Liver (tissue), 9 donors: ENCODE results near the gene GSC. TPM values are rescaled to one million over a fixed set of nuclear protein-coding genes. Genes with fewer than 3 reads are reported as not detected.

Experiments used
- DNase-seq: peaks from one replicate; pipeline ENCODE4 v3.0.0-alpha.2; 2017; ENCODE audit warnings: low spot score
- H3K27ac ChIP-seq, 2 donors: one replicate each; pipeline ENCODE4 v1.7.0; 2013; ENCODE audit warnings: inconsistent platforms in 2 of 2, low read length in 2 of 2, control low read depth in 1 of 2, low read depth in 1 of 2, mild to moderate bottlenecking in 1 of 2
- H3K27me3 ChIP-seq, 4 donors: one replicate each; pipeline versions ENCODE4 v1.6.1 to v1.7.0; 2013; ENCODE audit warnings: low read length in 3 of 4, inconsistent platforms in 1 of 4, mild to moderate bottlenecking in 1 of 4, moderate library complexity in 1 of 4; ENCODE audit not compliant: control insufficient read depth in 4 of 4, insufficient read depth in 4 of 4
- H3K36me3 ChIP-seq, 4 donors: one replicate each; pipeline versions ENCODE4 v1.6.1 to v1.7.0; 2013; ENCODE audit warnings: low read length in 3 of 4, mild to moderate bottlenecking in 3 of 4, low read depth in 1 of 4, moderate library complexity in 1 of 4; ENCODE audit not compliant: control insufficient read depth in 4 of 4, insufficient read depth in 3 of 4
- H3K4me1 ChIP-seq, 4 donors: one replicate each; pipeline versions ENCODE4 v1.6.1 to v1.7.0; 2013; ENCODE audit warnings: low read length in 3 of 4, mild to moderate bottlenecking in 3 of 4, moderate library complexity in 1 of 4; ENCODE audit not compliant: control insufficient read depth in 4 of 4, insufficient read depth in 4 of 4
- H3K4me3 ChIP-seq, 3 donors: one replicate each; pipeline versions ENCODE4 v1.6.1 to v1.7.0; 2013; ENCODE audit warnings: low read length in 3 of 3, control low read depth in 1 of 3, low read depth in 1 of 3, mild to moderate bottlenecking in 1 of 3
- H3K9ac ChIP-seq, 2 donors: one replicate each; pipeline ENCODE4 v1.7.0; 2013; ENCODE audit warnings: low read length in 2 of 2, mild to moderate bottlenecking in 2 of 2, moderate library complexity in 2 of 2, control low read depth in 1 of 2, low read depth in 1 of 2
- H3K9me3 ChIP-seq, 4 donors: one replicate each; pipeline versions ENCODE4 v1.6.1 to v1.7.0; 2013; ENCODE audit warnings: low read length in 3 of 4; ENCODE audit not compliant: control insufficient read depth in 4 of 4
- ATF3 ChIP-seq: IDR thresholded peaks from 2 replicates; pipeline ENCODE4 v1.6.1; 2016; ENCODE audit warnings: antibody characterized with exemption
- CTCF ChIP-seq: fragments of 150-350 bp; IDR thresholded peaks from 2 replicates; pipeline ENCODE4 v1.5.1; 2017; ENCODE audit warnings: improper control_type of control experiment, low read depth, low read length; ENCODE audit not compliant: missing input control
- EGR1 ChIP-seq, 2 donors: IDR thresholded peaks; 2 replicates each; pipeline ENCODE4 v1.6.1; 2016 to 2018; ENCODE audit warnings: antibody characterized with exemption in 2 of 2, low read depth in 2 of 2
- FOXA1 ChIP-seq: IDR thresholded peaks from 2 replicates; pipeline ENCODE4 v1.6.1; 2016; ENCODE audit warnings: antibody characterized with exemption
- FOXA2 ChIP-seq: IDR thresholded peaks from 2 replicates; pipeline ENCODE4 v1.6.1; 2016; ENCODE audit warnings: antibody characterized with exemption
- GABPA ChIP-seq, 2 donors: IDR thresholded peaks in 1 of 2; conservative IDR thresholded peaks in 1 of 2; 2 replicates each; pipeline ENCODE4 v1.6.1; 2016; ENCODE audit warnings: antibody characterized with exemption in 2 of 2, mild to moderate bottlenecking in 1 of 2, moderate library complexity in 1 of 2
- HNF4A ChIP-seq, 2 donors: conservative IDR thresholded peaks; 2 replicates each; pipeline ENCODE4 v1.6.1; 2016; ENCODE audit warnings: antibody characterized with exemption in 2 of 2, mild to moderate bottlenecking in 2 of 2
- HNF4G ChIP-seq: IDR thresholded peaks from 2 replicates; pipeline ENCODE4 v1.6.1; 2016; ENCODE audit warnings: antibody characterized with exemption
- JUND ChIP-seq, 2 donors: IDR thresholded peaks; 2 replicates each; pipeline ENCODE4 v1.6.1; 2016; ENCODE audit warnings: antibody characterized with exemption in 2 of 2
- MAX ChIP-seq: IDR thresholded peaks from 2 replicates; pipeline ENCODE4 v1.6.1; 2016; ENCODE audit warnings: antibody characterized with exemption
- NR2F2 ChIP-seq: IDR thresholded peaks from 2 replicates; pipeline ENCODE4 v1.6.1; 2016; ENCODE audit warnings: antibody characterized with exemption
- RAD21 ChIP-seq, 2 donors: IDR thresholded peaks; 2 replicates each; pipeline ENCODE4 v1.6.1; 2016; ENCODE audit warnings: antibody characterized with exemption in 2 of 2, mild to moderate bottlenecking in 2 of 2
- REST ChIP-seq: IDR thresholded peaks from 2 replicates; pipeline ENCODE4 v1.6.1; 2016; ENCODE audit warnings: antibody characterized with exemption, mild to moderate bottlenecking
- RXRA ChIP-seq, 2 donors: IDR thresholded peaks; 2 replicates each; pipeline ENCODE4 v1.6.1; 2017 to 2018; ENCODE audit warnings: antibody characterized with exemption in 2 of 2, mild to moderate bottlenecking in 1 of 2
- SP1 ChIP-seq: IDR thresholded peaks from 2 replicates; pipeline ENCODE4 v1.6.1; 2018; ENCODE audit warnings: antibody characterized with exemption, mild to moderate bottlenecking
- TAF1 ChIP-seq: conservative IDR thresholded peaks from 2 replicates; pipeline ENCODE4 v1.6.1; 2016; ENCODE audit warnings: antibody characterized with exemption, mild to moderate bottlenecking
- YY1 ChIP-seq: IDR thresholded peaks from 2 replicates; pipeline ENCODE4 v1.6.1; 2016; ENCODE audit warnings: antibody characterized with exemption, mild to moderate bottlenecking
- ZBTB33 ChIP-seq: IDR thresholded peaks from 2 replicates; pipeline ENCODE4 v1.6.1; 2016; ENCODE audit warnings: antibody characterized with exemption
- WGBS: extraction: QIAGEN DNeasy Blood & Tissue Kit; methylation state at CpG from one replicate; pipeline ENCODE4 v1.1.7; 2013; 5-methylcytosine and 5-hydroxymethylcytosine counted together
- polyA plus RNA-seq, 2 donors: library from polyadenylated mRNA; stranded (reverse) in 1 of 2; unstranded in 1 of 2; fragments of 200-250 nt in 1 of 2; fragments of >200 nt in 1 of 2; fragmentation: Nextera tagmentation in 1 of 2; extraction: Ambion mirVana in 1 of 2; gene quantifications; one replicate each; pipeline versions ENCODE4 v1.2.1 to v1.2.3, GENCODE V29; 2013 to 2015
- total RNA-seq, 2 donors: library from RNA; depleted of rRNA; stranded (reverse); fragments of >200 nt; gene quantifications; one replicate each; pipeline ENCODE4 v1.2.3, GENCODE V29; 2014
- donor health status: healthy.
- donor health status: healthy.
- donor health status: healthy.
- donor health status: healthy.
- donor health status: healthy.

Gene GSC
- total RNA-seq (not detected), polyA plus RNA-seq (not detected)

GRCh38 chr14:94769391-94770250, at the start of gene GSC:
Gene GSC (minus strand): TSS chr14:94770113. CDS start chr14:94770015, 98 bp downstream.
- DNase-seq: no peak
- Histone ChIP-seq H3K4me3 (peak within 1 kb of the TSS in 2 of 3 donors; percentile 43 to 61), H3K9me3 (peaks cover 0 to 9% (median 0%) of the 10 kb centered on the region in 4 donors), H3K9ac (no peak within 1 kb of the TSS), H3K4me1 (peaks cover 15 to 19% (median 18%) of the 10 kb centered on the region in 4 donors), H3K36me3 (no peaks in the 10 kb centered on the region), H3K27ac (no peak within 1 kb of the TSS), H3K27me3 (peaks cover 4 to 30% (median 23%) of the 10 kb centered on the region in 4 donors)
- WGBS: 1% methylated on average over 96 of the region's 96 CpGs
- TF ChIP-seq TAF1: no peak
- no peak for TF ChIP-seq REST
- TF ChIP-seq ZBTB33: no peak
- no peak for TF ChIP-seq FOXA2
- no peak for TF ChIP-seq HNF4G
- TF ChIP-seq FOXA1: no peak
- TF ChIP-seq YY1: no peak
- TF ChIP-seq RAD21 (IDR thresholded peaks at IDR 0.05): no peak
- TF ChIP-seq GABPA (IDR thresholded peaks at IDR 0.05 in 1 of 2, conservative IDR thresholded peaks at IDR 0.05 in 1 of 2): no peak
- no peak for TF ChIP-seq MAX
- TF ChIP-seq ATF3: no peak
- TF ChIP-seq CTCF: no peak
- TF ChIP-seq JUND (IDR thresholded peaks at IDR 0.05): no peak
- TF ChIP-seq HNF4A (conservative IDR thresholded peaks at IDR 0.05): no peak
- no peak for TF ChIP-seq NR2F2
- TF ChIP-seq EGR1 (IDR thresholded peaks at IDR 0.05; ENCODE audit: low read depth in 2 of 2): no peak
- TF ChIP-seq RXRA (IDR thresholded peaks at IDR 0.05): no peak
- no peak for TF ChIP-seq SP1
